GM12878 (cell line): ENCODE measurements around the gene CDC45. TPM values are rescaled to one million over a fixed set of nuclear protein-coding genes. Genes with fewer than 3 reads are reported as not detected.
A peak's percentile ranks its signal among the peaks of the same experiment; 100 is the strongest.

Experiments
- CBX3 ChIP-seq: fragments of 200-600 bp; sonication (generic); IDR thresholded peaks from 2 replicates; pipeline ENCODE4 v1.6.1; 2016; ENCODE audit warnings: low read depth, borderline replicate concordance
- CUX1 ChIP-seq: IDR thresholded peaks from 2 replicates; pipeline ENCODE4 v1.6.1; 2012; ENCODE audit warnings: improper control_type of control experiment, low read depth, low read length; ENCODE audit not compliant: insufficient replicate concordance
- E4F1 ChIP-seq: fragments of 450-650 bp; IDR thresholded peaks from 2 replicates; pipeline ENCODE4 v1.6.1; 2018; ENCODE audit warnings: borderline replicate concordance, mild to moderate bottlenecking; ENCODE audit not compliant: partially characterized antibody
- IKZF1 ChIP-seq: fragments of 450-650 bp; conservative IDR thresholded peaks from 2 replicates; pipeline ENCODE4 v1.6.1; 2017; ENCODE audit warnings: antibody characterized with exemption, mild to moderate bottlenecking
- JUNB ChIP-seq: IDR thresholded peaks from 2 replicates; pipeline ENCODE4 v1.6.1; 2016; ENCODE audit warnings: antibody characterized with exemption, mild to moderate bottlenecking
- NFXL1 ChIP-seq: fragments of 450-650 bp; IDR thresholded peaks from 2 replicates; pipeline ENCODE4 v1.6.1; 2017; ENCODE audit warnings: antibody characterized with exemption, mild to moderate bottlenecking, borderline replicate concordance
- RBBP5 ChIP-seq: fragments of 200-600 bp; sonication (generic); conservative IDR thresholded peaks from 2 replicates; pipeline ENCODE4 v1.6.1; 2016
- RELA ChIP-seq: fragments of 450-650 bp; IDR thresholded peaks from 2 replicates; pipeline ENCODE4 v1.8.0; 2014; ENCODE audit warnings: borderline replicate concordance; ENCODE audit not compliant: partially characterized antibody
- RFX5 ChIP-seq: IDR thresholded peaks from 2 replicates; pipeline ENCODE4 v1.6.1; 2011; ENCODE audit warnings: low read depth, low read length, improper control_type of control experiment
- SIN3A ChIP-seq: IDR thresholded peaks from 2 replicates; pipeline ENCODE4 v1.6.1; 2012; ENCODE audit warnings: low read depth, low read length, improper control_type of control experiment
- SMAD5 ChIP-seq: IDR thresholded peaks from 2 replicates; pipeline ENCODE4 v1.6.1; 2016; ENCODE audit warnings: antibody characterized with exemption, low read depth
- SUZ12 ChIP-seq: fragments of 200-600 bp; sonication (generic); IDR thresholded peaks from one replicate; pipeline ENCODE4 v1.6.1; 2018; ENCODE audit warnings: antibody characterized with exemption, mild to moderate bottlenecking; ENCODE audit not compliant: unreplicated experiment
- TCF3 ChIP-seq: IDR thresholded peaks from 2 replicates; pipeline ENCODE4 v1.6.1; 2012; ENCODE audit warnings: low read depth, mild to moderate bottlenecking, low read length, borderline replicate concordance; ENCODE audit not compliant: insufficient read depth
- YY1 ChIP-seq: IDR thresholded peaks from 2 replicates; pipeline ENCODE4 v1.6.1; 2011; ENCODE audit warnings: low read depth, mild to moderate bottlenecking, low read length
- polyA plus RNA-seq, 11 experiments: library from polyadenylated mRNA; depleted of rRNA in 4 of 11; unstranded in 6 of 11; stranded (reverse) in 5 of 11; fragments of >200 nt; fragmentation: Nextera tagmentation in 4 of 11; fragmentation: Illumina TruSeq in 1 of 11; extraction: Ambion mirVana in 4 of 11; extraction: Trizol in 1 of 11; gene quantifications; 1 replicate in 1 of 11; 2 replicates in 10 of 11; pipeline versions ENCODE4 v1.2.1 to v1.2.3, GENCODE V29; 2011 to 2016; ENCODE audit warnings: inconsistent platforms in 2 of 11, missing spikeins in 2 of 11, low read depth in 1 of 11
- total RNA-seq, 4 experiments: library from RNA; depleted of rRNA in 3 of 4; stranded (reverse); fragments of >200 nt in 3 of 4; fragmentation: Illumina TruSeq in 1 of 4; extraction: Trizol in 1 of 4; gene quantifications; 2 replicates each; pipeline versions ENCODE4 v1.2.1 to v1.2.3, GENCODE V29; 2013 to 2021
- TF ChIP-seq, protein P1 (sequence below), 3 experiments: IDR thresholded peaks in 2 of 3; conservative IDR thresholded peaks in 1 of 3; 2 replicates each; pipeline ENCODE4 v1.5.1; 2011; ENCODE audit warnings: low read depth in 3 of 3, low read length in 3 of 3, mild to moderate bottlenecking in 3 of 3, control low read depth in 2 of 3, moderate library complexity in 2 of 3, inconsistent platforms in 1 of 3, mixed read lengths in 1 of 3; ENCODE audit not compliant: control insufficient read depth in 2 of 3, insufficient read depth in 1 of 3; ENCODE audit errors: extremely low read depth in 1 of 3
- TF ChIP-seq, protein P2 (sequence below): fragments of 150-350 bp; IDR thresholded peaks from 2 replicates; pipeline ENCODE4 v1.6.1; 2014; ENCODE audit warnings: mild to moderate bottlenecking, low read depth, low read length
- TF ChIP-seq, protein P3 (sequence below): fragments of 450-650 bp; IDR thresholded peaks from 2 replicates; pipeline ENCODE4 v1.6.1; 2014; ENCODE audit warnings: mild to moderate bottlenecking

Gene CDC45
- total and polyA plus RNA-seq, 10 of the 15 experiments (the other 5 are each of a cell fraction or from before 2014, with no cell fraction given), result 40.8 to 88.5 (median 54.2) TPM

- TF ChIP-seq, protein P1, sequence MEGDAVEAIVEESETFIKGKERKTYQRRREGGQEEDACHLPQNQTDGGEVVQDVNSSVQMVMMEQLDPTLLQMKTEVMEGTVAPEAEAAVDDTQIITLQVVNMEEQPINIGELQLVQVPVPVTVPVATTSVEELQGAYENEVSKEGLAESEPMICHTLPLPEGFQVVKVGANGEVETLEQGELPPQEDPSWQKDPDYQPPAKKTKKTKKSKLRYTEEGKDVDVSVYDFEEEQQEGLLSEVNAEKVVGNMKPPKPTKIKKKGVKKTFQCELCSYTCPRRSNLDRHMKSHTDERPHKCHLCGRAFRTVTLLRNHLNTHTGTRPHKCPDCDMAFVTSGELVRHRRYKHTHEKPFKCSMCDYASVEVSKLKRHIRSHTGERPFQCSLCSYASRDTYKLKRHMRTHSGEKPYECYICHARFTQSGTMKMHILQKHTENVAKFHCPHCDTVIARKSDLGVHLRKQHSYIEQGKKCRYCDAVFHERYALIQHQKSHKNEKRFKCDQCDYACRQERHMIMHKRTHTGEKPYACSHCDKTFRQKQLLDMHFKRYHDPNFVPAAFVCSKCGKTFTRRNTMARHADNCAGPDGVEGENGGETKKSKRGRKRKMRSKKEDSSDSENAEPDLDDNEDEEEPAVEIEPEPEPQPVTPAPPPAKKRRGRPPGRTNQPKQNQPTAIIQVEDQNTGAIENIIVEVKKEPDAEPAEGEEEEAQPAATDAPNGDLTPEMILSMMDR (IDR thresholded peaks at IDR 0.05 in 2 of 3, conservative IDR thresholded peaks at IDR 0.05 in 1 of 3; ENCODE audit: control insufficient read depth in 2 of 3, extremely low read depth in 1 of 3, insufficient read depth in 1 of 3, low read depth in 3 of 3, low read length in 3 of 3), result no peak
- no peak for TF ChIP-seq JUNB
- peak; percentile 64 for TF ChIP-seq RELA
- TF ChIP-seq, protein P2, sequence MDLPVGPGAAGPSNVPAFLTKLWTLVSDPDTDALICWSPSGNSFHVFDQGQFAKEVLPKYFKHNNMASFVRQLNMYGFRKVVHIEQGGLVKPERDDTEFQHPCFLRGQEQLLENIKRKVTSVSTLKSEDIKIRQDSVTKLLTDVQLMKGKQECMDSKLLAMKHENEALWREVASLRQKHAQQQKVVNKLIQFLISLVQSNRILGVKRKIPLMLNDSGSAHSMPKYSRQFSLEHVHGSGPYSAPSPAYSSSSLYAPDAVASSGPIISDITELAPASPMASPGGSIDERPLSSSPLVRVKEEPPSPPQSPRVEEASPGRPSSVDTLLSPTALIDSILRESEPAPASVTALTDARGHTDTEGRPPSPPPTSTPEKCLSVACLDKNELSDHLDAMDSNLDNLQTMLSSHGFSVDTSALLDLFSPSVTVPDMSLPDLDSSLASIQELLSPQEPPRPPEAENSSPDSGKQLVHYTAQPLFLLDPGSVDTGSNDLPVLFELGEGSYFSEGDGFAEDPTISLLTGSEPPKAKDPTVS, result no peak
- TF ChIP-seq YY1, result no peak
- TF ChIP-seq CBX3, result no peak
- TF ChIP-seq CUX1, result no peak
- no peak for TF ChIP-seq NFXL1
- TF ChIP-seq TCF3, result peak; percentile 93
- no peak for TF ChIP-seq SMAD5
- TF ChIP-seq E4F1, result no peak
- 0 out of 2 replicates have a peak, but pooled peaks have one; percentile 44 for TF ChIP-seq SIN3A
- no peak for TF ChIP-seq IKZF1
- TF ChIP-seq SUZ12, result no peak
- no peak for TF ChIP-seq RBBP5
- TF ChIP-seq RFX5, result no peak
- TF ChIP-seq, protein P3, sequence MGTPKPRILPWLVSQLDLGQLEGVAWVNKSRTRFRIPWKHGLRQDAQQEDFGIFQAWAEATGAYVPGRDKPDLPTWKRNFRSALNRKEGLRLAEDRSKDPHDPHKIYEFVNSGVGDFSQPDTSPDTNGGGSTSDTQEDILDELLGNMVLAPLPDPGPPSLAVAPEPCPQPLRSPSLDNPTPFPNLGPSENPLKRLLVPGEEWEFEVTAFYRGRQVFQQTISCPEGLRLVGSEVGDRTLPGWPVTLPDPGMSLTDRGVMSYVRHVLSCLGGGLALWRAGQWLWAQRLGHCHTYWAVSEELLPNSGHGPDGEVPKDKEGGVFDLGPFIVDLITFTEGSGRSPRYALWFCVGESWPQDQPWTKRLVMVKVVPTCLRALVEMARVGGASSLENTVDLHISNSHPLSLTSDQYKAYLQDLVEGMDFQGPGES, result no peak
These were observed 792 bp upstream of the CDC45 start, which contains the start of gene UFD1 (continued) for GRCh38 chr22:19478901-19479354.
